C4-2B (cell line): ENCODE data around the gene CRISPLD2.

ENCODE experiments used
- ZFX ChIP-seq: fragments of 450-650 bp; IDR thresholded peaks from 2 replicates; pipeline ENCODE4 v1.6.1; 2017
- TF ChIP-seq, protein P1 (sequence below): fragments of 450-650 bp; conservative IDR thresholded peaks from 2 replicates; pipeline ENCODE4 v1.5.1; 2017; ENCODE audit warnings: mild to moderate bottlenecking

DNA sequence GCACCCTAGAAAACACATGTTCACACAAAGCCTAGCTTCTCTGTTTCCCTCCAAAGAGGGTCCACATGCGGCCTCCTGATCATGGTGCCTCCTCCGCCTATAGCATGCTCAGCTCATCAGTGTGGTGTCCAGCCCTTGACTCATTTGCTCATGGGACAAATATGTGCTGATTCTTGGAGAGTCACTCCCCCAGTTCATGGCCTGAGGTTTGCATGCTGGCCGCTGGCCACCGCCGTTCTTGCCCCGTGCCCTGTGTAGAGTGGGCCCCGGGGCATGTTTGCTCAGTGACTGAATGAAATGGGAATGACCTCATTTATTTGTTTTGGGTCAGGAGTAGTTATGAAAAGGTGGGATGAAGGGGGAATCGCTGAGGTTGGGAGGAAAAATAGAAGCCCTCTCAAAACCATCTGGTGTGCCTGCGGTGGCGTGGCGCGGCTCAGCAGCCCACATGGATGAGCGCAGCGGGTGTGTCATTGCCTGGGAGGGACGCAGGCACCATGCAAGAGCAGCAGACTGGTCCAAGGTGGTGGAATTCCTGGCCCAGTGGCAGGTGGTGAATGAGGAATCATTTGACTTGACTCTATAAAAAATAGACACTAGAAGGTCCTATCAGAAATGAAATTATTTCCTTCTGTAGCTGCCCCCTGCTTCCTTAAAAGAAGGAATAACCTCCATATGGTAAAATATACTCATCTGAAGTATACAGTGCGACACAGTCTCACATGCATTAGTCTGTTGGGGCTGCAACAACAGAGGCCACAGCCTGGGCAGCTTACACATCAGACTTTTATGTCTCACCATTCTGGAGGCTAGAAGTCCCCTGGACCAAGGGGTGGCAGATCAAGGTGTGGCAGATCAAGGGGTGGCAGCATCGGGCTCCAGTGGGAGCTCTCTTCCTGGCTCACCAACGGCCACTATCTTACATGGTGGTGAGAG is 31.7 kb downstream of the CRISPLD2 start:
- TF ChIP-seq, protein P1, sequence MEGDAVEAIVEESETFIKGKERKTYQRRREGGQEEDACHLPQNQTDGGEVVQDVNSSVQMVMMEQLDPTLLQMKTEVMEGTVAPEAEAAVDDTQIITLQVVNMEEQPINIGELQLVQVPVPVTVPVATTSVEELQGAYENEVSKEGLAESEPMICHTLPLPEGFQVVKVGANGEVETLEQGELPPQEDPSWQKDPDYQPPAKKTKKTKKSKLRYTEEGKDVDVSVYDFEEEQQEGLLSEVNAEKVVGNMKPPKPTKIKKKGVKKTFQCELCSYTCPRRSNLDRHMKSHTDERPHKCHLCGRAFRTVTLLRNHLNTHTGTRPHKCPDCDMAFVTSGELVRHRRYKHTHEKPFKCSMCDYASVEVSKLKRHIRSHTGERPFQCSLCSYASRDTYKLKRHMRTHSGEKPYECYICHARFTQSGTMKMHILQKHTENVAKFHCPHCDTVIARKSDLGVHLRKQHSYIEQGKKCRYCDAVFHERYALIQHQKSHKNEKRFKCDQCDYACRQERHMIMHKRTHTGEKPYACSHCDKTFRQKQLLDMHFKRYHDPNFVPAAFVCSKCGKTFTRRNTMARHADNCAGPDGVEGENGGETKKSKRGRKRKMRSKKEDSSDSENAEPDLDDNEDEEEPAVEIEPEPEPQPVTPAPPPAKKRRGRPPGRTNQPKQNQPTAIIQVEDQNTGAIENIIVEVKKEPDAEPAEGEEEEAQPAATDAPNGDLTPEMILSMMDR: no peak
- no peak for TF ChIP-seq ZFX
